ENCODE measurements around the gene C19orf33.

GRCh38 chr19:38350883-38351282, 46.8 kb downstream of the C19orf33 start:
- TF ChIP-seq CTCF (IDR thresholded peaks at IDR 0.05; ENCODE audit: low read depth, low read length) (no peak), EZH2phosphoT487 (IDR thresholded peaks at IDR 0.05; ENCODE audit: low read depth) (no peak)
